NCI-H1092 (cell line): Measurements from ENCODE around the gene ZSCAN22.
"Not testable (repeated sequence)": the region's sequence is repeated elsewhere in the genome, so short reads cannot be mapped to it uniquely, and the experiment has no call there.

Experiments
- DNase-seq: peaks from one replicate; lab custom pipeline; 2025; lab: John Stamatoyannopoulos, UW

Gene ZSCAN22

GRCh38 chr19:58374200-58374599, 47.4 kb downstream of the ZSCAN22 start:
- DNase-seq, result no peak

- not testable (repeated sequence) for DNase-seq
Measured at GRCh38 chr19:58376724-58377123, 49.9 kb downstream of the ZSCAN22 start.

- no peak for DNase-seq
Measured at GRCh38 chr19:58379246-58379645, 52.5 kb downstream of the ZSCAN22 start.

DNA sequence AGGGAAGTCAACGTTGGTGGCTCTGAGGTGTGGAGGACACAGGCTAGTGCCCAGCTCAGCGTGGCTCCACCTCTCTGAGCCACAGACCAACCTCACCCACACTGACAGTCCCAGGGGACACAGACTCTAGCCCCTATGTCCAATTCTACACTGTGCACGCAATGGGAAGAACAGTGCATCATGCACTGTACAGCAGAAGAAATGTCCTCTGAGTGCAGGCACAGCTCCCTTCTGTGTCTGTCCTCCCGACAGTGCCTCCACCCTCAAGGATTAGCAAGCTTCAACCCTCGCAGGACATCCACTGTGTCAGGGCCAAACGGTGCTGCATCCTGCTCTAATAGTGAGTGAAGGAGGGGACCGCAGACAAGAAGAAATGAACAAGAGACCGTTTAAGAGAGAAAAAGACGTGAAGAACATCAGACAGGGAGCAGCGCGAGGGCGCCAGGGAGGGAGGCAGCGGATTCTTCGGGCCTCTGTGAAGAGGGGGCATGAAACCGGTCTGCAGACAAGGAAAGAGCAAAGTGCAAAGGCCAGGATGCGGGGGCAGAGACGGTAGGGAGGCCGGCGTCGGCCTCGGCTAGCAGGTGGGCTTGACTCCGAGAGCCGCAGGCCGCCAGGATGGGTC, 53.4 kb downstream of the ZSCAN22 start:
- no peak for DNase-seq

DNA sequence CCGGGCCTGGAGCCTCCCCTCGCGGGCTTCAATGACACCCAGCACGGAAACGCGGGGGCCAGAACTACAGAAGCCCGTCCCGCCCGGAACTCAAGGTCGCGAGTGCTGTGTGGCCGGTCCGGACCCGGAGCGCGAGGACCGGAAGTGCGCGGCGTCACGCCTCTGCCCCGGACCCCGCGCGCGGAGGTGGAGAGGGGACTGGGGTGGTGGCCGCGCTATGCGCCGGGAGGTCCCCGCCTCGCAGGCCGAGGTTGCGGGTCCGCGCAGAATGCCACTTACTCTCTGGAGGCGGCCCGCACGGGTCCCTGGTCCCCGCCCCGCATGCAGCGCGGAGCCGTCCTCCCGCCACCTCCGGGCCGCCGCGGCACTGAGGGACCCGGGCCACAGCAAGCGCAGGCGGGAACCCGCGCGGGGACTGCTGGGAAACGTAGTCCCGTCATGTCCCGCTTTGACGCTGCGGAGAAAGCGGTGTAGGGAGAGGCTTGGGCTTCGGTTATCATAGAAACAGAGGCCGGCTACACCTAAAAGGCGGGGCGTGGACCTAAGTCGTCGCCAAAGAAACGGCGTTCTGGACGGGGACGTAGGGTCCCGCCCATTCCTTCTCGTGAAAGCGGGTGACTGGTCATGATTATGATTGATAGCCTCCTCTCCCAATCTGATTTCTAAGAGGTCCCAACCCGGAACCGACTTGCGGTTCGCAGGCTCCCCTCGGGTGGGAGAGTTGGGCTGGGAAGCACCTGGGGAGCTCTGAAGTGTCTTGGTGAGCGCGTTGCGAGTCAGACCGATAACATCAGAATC, 54.1 kb downstream of the ZSCAN22 start, which contains the start of gene ZNF837:
Gene ZNF837, minus strand, starts transcription at position 369 of the 798 bp plus-strand sequence. CDS start 11,698 bp downstream, outside the sequence.
- peak; percentile 98 for DNase-seq

DNA sequence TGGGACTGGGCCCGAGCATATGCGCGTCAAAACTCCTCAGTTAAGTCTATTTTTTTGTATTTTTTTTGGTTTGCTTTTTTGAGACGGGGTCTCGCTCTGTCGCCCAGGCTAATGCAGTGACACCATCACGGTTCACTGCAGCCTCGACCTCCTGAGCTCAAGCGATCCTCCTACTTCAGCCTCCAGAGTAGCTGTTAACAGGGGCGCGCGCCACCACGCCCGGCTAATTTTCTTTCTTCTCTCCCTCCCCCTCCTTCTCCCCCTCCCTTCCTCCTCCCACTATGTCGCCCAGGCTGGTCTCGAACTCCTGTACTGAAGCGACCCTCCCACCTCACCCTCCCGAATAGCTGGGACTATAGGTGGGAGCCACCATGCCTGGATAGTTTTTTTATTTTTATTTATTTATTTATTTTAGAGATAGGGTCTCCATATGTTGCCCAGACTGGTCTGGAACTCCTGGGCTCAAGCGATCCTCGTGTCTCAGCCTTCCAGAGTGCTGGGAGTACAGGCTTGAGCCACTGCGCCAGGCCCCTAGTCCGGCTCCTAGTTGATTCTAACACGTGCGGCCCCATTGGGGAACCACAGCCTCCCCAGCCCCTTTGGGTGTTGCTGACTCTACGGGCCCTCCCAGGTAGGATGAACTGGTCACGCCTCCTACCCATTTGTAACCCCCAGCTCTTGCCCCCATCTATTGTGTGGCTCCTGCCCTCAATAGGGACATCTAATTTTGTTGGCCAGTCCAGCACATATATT, 54.8 kb downstream of the ZSCAN22 start:
- DNase-seq, result no peak

- DNase-seq, result no peak
Measured at GRCh38 chr19:58382997-58383603, 56.3 kb downstream of the ZSCAN22 start.

GRCh38 chr19:58385313-58385890, 58.6 kb downstream of the ZSCAN22 start:
- DNase-seq, result no peak

DNA sequence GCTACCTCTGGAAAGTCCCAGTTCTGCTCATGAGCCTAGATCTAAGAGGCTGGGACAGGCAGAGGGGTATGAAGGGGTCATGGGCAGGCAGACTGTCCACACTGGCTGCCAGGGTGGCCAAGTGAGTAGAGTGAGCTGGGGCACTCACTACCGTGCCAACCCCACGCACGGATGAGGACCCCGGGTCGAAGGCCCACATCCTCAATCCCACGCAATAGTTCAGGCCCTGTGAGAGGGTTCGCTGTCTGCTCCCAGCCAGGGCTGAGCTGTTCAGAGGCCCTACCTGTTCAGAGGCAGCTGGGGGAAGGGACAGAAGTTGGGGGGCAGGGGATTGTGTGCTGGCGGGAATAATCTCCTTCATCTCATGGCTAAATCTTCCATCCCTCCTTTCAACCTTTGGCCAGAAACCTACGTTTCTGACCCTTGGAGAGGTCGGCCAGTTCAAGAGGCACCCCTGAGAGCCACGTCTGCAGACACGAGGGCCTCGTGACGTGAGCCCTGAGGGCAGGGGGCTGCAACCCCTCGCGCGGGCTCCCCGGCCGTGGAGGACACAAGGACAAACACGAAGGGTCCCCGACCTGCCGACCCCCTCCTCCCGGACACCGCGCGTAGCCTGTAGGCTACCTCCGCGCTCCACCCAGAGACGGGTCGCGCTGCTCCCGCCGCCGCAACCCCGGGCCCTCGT, 59.2 kb downstream of the ZSCAN22 start:
- DNase-seq, result no peak

- DNase-seq, result peak; percentile 95
Measured at GRCh38 chr19:58386576-58387337, 60.0 kb downstream of the ZSCAN22 start, which contains the start of gene RPS5. RPS5 (plus strand) TSS chr19:58387269; CDS start chr19:58388138, 869 bp downstream.

- no peak for DNase-seq
Measured at GRCh38 chr19:58387338-58388174, 60.8 kb downstream of the ZSCAN22 start.

- DNase-seq, result no peak
Measured at GRCh38 chr19:58388175-58388526, 61.4 kb downstream of the ZSCAN22 start.
